ENCODE measurements around the gene ALDH1L2. TPM values are rescaled to one million over a fixed set of nuclear protein-coding genes. Genes with fewer than 3 reads are reported as not detected.

Gene ALDH1L2
- total RNA-seq, 4 donors from 2014 or later, result 2.1 to 9.1 (median 4.3) TPM

- H3K4me1 ChIP-seq, result no peaks in the 10 kb centered on the region
- no peak for TF ChIP-seq POLR2A (IDR thresholded peaks at IDR 0.05)
- TF ChIP-seq, protein P1, sequence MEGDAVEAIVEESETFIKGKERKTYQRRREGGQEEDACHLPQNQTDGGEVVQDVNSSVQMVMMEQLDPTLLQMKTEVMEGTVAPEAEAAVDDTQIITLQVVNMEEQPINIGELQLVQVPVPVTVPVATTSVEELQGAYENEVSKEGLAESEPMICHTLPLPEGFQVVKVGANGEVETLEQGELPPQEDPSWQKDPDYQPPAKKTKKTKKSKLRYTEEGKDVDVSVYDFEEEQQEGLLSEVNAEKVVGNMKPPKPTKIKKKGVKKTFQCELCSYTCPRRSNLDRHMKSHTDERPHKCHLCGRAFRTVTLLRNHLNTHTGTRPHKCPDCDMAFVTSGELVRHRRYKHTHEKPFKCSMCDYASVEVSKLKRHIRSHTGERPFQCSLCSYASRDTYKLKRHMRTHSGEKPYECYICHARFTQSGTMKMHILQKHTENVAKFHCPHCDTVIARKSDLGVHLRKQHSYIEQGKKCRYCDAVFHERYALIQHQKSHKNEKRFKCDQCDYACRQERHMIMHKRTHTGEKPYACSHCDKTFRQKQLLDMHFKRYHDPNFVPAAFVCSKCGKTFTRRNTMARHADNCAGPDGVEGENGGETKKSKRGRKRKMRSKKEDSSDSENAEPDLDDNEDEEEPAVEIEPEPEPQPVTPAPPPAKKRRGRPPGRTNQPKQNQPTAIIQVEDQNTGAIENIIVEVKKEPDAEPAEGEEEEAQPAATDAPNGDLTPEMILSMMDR (IDR thresholded peaks at IDR 0.05), result no peak
- no peaks in the 10 kb centered on the region for H3K9me3 ChIP-seq
- WGBS, 2 donors, result 87 to 91% methylated on average over 7 of the region's 7 CpGs
- no peaks in the 10 kb centered on the region for H3K27me3 ChIP-seq
- intact Hi-C loops (cut with DNase I), result no loop called here
- H3K27ac ChIP-seq, result no peak overlapping the region
- no peak overlapping the region for H3K4me3 ChIP-seq (replicated peaks in 1 of 3)
- DNase-seq, result no peak
- no peaks in the 10 kb centered on the region for H3K36me3 ChIP-seq
Observed at GRCh38 chr12:104974626-104975290, 109.5 kb downstream of the ALDH1L2 start.

- WGBS, 2 donors, result 94 to 95% methylated on average over 5 of the region's 5 CpGs
- no peak for DNase-seq
- Histone ChIP-seq H3K4me1 (no peaks in the 10 kb centered on the region), H3K9me3 (no peaks in the 10 kb centered on the region), H3K36me3 (no peaks in the 10 kb centered on the region), H3K27me3 (no peaks in the 10 kb centered on the region), H3K4me3 (replicated peaks in 1 of 3) (no peak overlapping the region), H3K27ac (no peak overlapping the region)
- TF ChIP-seq, protein P1 (IDR thresholded peaks at IDR 0.05), result no peak
- no peak for TF ChIP-seq POLR2A (IDR thresholded peaks at IDR 0.05)
- intact Hi-C loops (cut with DNase I), result no loop called here
Observed at GRCh38 chr12:104973250-104973649, 111.0 kb downstream of the ALDH1L2 start.

GRCh38 chr12:104971306-104971705 is 113.0 kb downstream of the ALDH1L2 start:
- Histone ChIP-seq H3K27me3 (no peaks in the 10 kb centered on the region), H3K9me3 (no peaks in the 10 kb centered on the region), H3K4me3 (replicated peaks in 1 of 3) (no peak overlapping the region), H3K27ac (no peak overlapping the region), H3K36me3 (no peaks in the 10 kb centered on the region), H3K4me1 (no peaks in the 10 kb centered on the region)
- intact Hi-C loops (cut with DNase I), result no loop called here
- DNase-seq, result no peak
- 86 to 90% methylated on average over 5 of the region's 5 CpGs for WGBS, 2 donors
- TF ChIP-seq, protein P1 (IDR thresholded peaks at IDR 0.05), result no peak
- TF ChIP-seq POLR2A (IDR thresholded peaks at IDR 0.05), result no peak

Other genes with a start within 250 kb of the ALDH1L2 start
- 100 to 1,000 TPM in 1 of 4 donors, 10 to 100 TPM in 3; 75.1 to 142 (median 93.1) TPM for gene SLC41A2, start 126.2 kb downstream of the ALDH1L2 start, total RNA-seq
- 10 to 100 TPM in 2 of 4 donors, 1 to 10 TPM in 2; 6.2 to 13.9 (median 10.6) TPM for gene NOPCHAP1, start 98.1 kb downstream of the ALDH1L2 start, total RNA-seq
- gene WASHC4, start 23.3 kb upstream of the ALDH1L2 start, total RNA-seq, result 100 to 1,000 TPM in 1 of 4 donors, 10 to 100 TPM in 3; 64.3 to 111 (median 81.0) TPM
- 10 to 100 TPM; 28.6 to 30.6 (median 30.3) TPM for gene APPL2, start 151.7 kb upstream of the ALDH1L2 start, total RNA-seq
- 1 to 10 TPM; 1.9 to 5.8 (median 4.3) TPM for gene C12orf75, start 246.2 kb upstream of the ALDH1L2 start, total RNA-seq

Data from thyroid gland (tissue), 4 donors.